ENCODE measurements around the gene NPEPPS.
A peak's percentile ranks its signal among the peaks of the same experiment; 100 is the strongest.

The NPEPPS gene

DNA sequence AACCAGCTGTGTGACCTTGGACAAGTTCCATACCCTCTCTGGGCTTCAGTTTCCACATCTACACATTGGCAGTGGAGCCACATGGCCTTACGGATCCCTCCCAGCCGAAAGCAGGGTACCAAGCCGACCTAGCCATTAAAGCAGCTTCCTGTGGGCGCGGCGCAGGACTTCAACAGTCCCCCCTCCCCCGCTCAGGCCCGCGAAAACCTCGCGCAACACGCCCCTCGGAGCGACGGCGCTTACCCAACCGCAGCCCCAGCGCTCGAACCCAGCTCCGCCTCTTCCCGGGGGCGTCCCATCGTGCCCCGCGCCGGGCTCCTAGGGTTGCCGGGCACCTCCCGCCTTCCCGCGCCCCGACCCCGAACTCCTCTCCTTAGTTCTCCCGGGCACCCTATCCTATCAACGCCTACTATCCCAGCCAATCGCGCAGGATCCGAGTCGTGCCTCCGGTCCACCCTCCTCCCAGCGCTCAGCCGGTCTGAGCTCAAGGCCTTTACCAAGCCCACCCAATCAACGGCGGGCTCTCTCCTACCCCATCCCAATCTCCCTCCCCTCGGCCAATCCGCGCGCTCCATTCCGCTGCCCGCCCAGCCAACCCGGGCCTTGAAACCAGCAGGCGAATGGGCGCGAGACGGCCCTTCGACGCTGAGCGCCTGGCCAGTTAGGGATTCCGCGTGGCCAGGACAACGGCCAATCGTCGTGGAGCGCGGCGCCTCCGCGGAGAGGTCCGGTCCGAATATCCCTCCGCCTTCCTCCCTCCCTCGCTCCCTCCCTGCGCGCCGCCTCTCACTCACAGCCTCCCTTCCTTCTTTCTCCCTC is 118.5 kb downstream of the NPEPPS start, which contains the start of gene KPNB1:
TSS of gene KPNB1 (plus strand) at position 767 of the 819 bp plus-strand sequence. CDS start 326 bp downstream, outside the sequence.
- DNase-seq (peak; percentile 94 to 96 (median 95)), ATAC-seq (replicated peaks) (peak; percentile 79)
- Mint-ChIP-seq H3K27ac (peak within 1 kb of the TSS; percentile 87 to 90), H3K4me1 (ENCODE audit: low read depth in 2 of 2) (peaks cover 22 to 55% of the 10 kb centered on the region in 2 donors), H3K9me3 (no peaks in the 10 kb centered on the region), H3K4me3 (peak within 1 kb of the TSS; percentile 84 to 87), H3K36me3 (ENCODE audit: insufficient read depth) (peaks cover 47% of the 10 kb centered on the region), H3K27me3 (no peaks in the 10 kb centered on the region)

- DNase-seq = no peak
- Mint-ChIP-seq H3K27ac (peak overlapping the region; percentile 87 to 90), H3K9me3 (no peaks in the 10 kb centered on the region), H3K4me1 (ENCODE audit: low read depth in 2 of 2) (peaks cover 28 to 56% of the 10 kb centered on the region in 2 donors), H3K27me3 (no peaks in the 10 kb centered on the region), H3K36me3 (ENCODE audit: insufficient read depth) (peaks cover 54% of the 10 kb centered on the region), H3K4me3 (peak overlapping the region; percentile 84 to 87)
- peak; percentile 2 for ATAC-seq (replicated peaks)
Measured at GRCh38 chr17:47649972-47650524, 119.1 kb downstream of the NPEPPS start.

DNA sequence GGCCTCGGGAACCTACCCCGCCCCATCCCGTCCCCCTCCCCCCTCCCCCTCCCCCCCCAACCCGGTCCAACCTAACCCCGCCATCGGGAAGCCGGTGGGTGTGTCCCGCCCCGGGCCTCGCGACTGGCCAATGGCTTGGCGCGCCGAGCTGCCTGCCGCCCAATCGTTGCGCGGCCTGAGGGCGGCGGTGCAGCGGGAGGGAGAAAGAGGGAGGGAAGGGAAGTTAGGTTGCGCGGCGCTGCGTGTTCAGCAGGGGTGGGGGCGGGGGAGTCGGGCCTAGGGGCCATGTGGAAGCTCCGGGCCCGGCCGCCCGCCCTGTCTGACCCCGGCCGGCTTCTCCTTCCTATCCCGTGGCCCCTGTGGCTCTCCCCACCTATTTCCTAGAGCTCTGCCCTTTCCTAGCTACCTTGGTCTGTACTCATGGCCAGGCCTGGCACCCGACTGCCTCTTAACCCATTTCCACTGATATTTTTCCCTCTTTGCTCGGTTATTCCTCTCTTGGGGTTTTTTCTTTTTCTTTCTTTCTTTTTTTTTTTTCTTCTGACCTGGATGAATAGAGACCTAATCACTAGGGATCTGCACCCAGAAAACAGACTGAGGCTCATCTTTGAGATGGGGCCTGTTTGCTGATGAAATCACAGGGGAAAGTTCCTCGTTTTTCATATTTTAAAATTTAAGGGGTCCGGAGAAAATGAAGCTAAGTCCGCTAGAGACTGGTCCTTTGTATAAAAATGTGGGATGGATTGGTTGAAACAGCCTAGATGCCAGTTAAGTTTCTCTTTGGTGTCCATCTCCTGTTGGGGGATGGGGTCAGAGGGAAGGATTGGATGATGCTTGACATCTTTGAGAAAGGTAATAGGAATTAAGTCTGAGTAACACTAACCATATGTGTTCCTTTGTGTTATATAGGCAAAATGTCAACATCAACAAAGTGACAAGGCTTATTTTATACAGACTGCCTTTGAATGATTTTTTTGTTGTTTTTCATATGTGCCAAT is 119.9 kb downstream of the NPEPPS start:
- DNase-seq (peak; percentile 76 to 81 (median 78)), ATAC-seq (replicated peaks) (peak; percentile 43)
- H3K4me3 Mint-ChIP-seq = peak overlapping the region; percentile 84 to 87
- peak overlapping the region; percentile 68 to 90 for H3K27ac Mint-ChIP-seq
- no peaks in the 10 kb centered on the region for H3K27me3 Mint-ChIP-seq
- H3K4me1 Mint-ChIP-seq (ENCODE audit: low read depth in 2 of 2) = peaks cover 34 to 63% of the 10 kb centered on the region in 2 donors
- peaks cover 62% of the 10 kb centered on the region for H3K36me3 Mint-ChIP-seq (ENCODE audit: insufficient read depth)
- no peaks in the 10 kb centered on the region for H3K9me3 Mint-ChIP-seq

GRCh38 chr17:47651704-47652103 is 120.8 kb downstream of the NPEPPS start:
- H3K9me3 Mint-ChIP-seq = no peaks in the 10 kb centered on the region
- no peaks in the 10 kb centered on the region for H3K27me3 Mint-ChIP-seq
- DNase-seq = no peak
- H3K36me3 Mint-ChIP-seq (ENCODE audit: insufficient read depth) = peaks cover 67% of the 10 kb centered on the region
- H3K4me3 Mint-ChIP-seq = peak overlapping the region in 1 of 2 donors; percentile 87
- peak overlapping the region in 1 of 2 donors; percentile 10 for H3K27ac Mint-ChIP-seq
- ATAC-seq (replicated peaks) = no peak
- peaks cover 36 to 68% of the 10 kb centered on the region in 2 donors for H3K4me1 Mint-ChIP-seq (ENCODE audit: low read depth in 2 of 2)

- Mint-ChIP-seq H3K4me3 (peak overlapping the region in 1 of 2 donors; percentile 46), H3K9me3 (no peaks in the 10 kb centered on the region), H3K27me3 (no peaks in the 10 kb centered on the region), H3K27ac (peak overlapping the region in 1 of 2 donors; percentile 10), H3K36me3 (ENCODE audit: insufficient read depth) (peaks cover 74% of the 10 kb centered on the region), H3K4me1 (ENCODE audit: low read depth in 2 of 2) (peaks cover 36 to 68% of the 10 kb centered on the region in 2 donors)
- ATAC-seq (replicated peaks) = no peak
- no peak for DNase-seq
Measured at GRCh38 chr17:47652570-47652969, 121.7 kb downstream of the NPEPPS start.

GRCh38 chr17:47653442-47653841 is 122.5 kb downstream of the NPEPPS start:
- peaks cover 77% of the 10 kb centered on the region for H3K36me3 Mint-ChIP-seq (ENCODE audit: insufficient read depth)
- peak overlapping the region in 1 of 2 donors; percentile 38 for H3K4me3 Mint-ChIP-seq
- ATAC-seq (replicated peaks) = no peak
- no peak for DNase-seq
- H3K27ac Mint-ChIP-seq = peak overlapping the region; percentile 31 to 32
- peaks cover 38 to 70% of the 10 kb centered on the region in 2 donors for H3K4me1 Mint-ChIP-seq (ENCODE audit: low read depth in 2 of 2)
- no peaks in the 10 kb centered on the region for H3K9me3 Mint-ChIP-seq
- H3K27me3 Mint-ChIP-seq = no peaks in the 10 kb centered on the region

DNA sequence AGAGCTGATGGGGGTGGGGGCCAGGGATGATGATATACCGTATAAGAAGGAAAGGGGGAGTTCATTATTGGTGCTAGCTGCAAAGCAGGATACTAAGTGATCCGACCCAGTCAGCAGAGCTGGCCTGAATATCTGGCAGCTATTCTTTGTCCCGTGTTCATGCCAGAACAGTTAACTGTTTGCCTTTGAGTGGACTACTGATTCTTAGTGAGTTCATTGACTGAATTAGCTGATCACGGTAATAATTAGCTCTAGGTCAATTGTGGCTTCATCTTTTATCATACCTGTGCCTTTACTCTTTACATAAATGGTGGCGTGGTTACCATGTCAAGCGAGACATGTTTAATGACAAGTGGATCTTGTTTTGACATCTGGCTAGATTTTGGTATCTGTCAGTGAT is 124.1 kb downstream of the NPEPPS start:
- Mint-ChIP-seq H3K4me1 (ENCODE audit: low read depth in 2 of 2) (peaks cover 36 to 63% of the 10 kb centered on the region in 2 donors), H3K36me3 (ENCODE audit: insufficient read depth) (peaks cover 75% of the 10 kb centered on the region), H3K27ac (peak overlapping the region; percentile 35 to 75), H3K27me3 (no peaks in the 10 kb centered on the region), H3K9me3 (no peaks in the 10 kb centered on the region), H3K4me3 (no peak overlapping the region)
- no peak for ATAC-seq (replicated peaks)
- no peak for DNase-seq

DNA sequence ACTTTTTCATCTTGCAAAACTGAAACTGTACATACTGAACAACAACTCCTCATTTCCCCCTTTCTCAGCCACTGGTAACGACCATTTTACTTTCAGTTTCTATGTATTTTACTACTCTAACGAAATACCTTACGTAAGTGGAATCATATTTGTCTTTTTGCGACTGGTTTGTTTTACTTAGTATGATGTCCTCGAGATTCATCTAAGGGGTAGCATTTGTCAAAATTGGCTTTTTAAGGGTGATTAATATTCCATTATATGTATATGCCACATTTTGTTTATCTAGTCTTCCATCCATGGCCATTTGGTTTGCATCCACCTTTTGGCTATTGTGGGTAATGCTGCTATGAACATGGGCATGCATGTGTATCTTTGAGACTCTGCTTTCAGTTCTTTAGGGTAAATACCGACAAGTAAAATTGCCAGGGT is 129.2 kb downstream of the NPEPPS start:
- Mint-ChIP-seq H3K27ac (peak overlapping the region; percentile 78 to 87), H3K36me3 (ENCODE audit: insufficient read depth) (peaks cover 82% of the 10 kb centered on the region), H3K9me3 (no peaks in the 10 kb centered on the region), H3K27me3 (no peaks in the 10 kb centered on the region), H3K4me1 (ENCODE audit: low read depth in 2 of 2) (peaks cover 25 to 37% of the 10 kb centered on the region in 2 donors), H3K4me3 (peak overlapping the region; percentile 46 to 64)
- peak; percentile 83 for ATAC-seq (replicated peaks)
- peak in 2 of 3 experiments; percentile 15 to 20 for DNase-seq

- H3K36me3 Mint-ChIP-seq (ENCODE audit: insufficient read depth) = peaks cover 87% of the 10 kb centered on the region
- no peaks in the 10 kb centered on the region for H3K27me3 Mint-ChIP-seq
- no peaks in the 10 kb centered on the region for H3K9me3 Mint-ChIP-seq
- peak overlapping the region; percentile 3 to 73 for H3K27ac Mint-ChIP-seq
- peaks cover 10 to 14% of the 10 kb centered on the region in 2 donors for H3K4me1 Mint-ChIP-seq (ENCODE audit: low read depth in 2 of 2)
- no peak overlapping the region for H3K4me3 Mint-ChIP-seq
- ATAC-seq (replicated peaks) (peak; percentile 59), DNase-seq (peak; percentile 65 to 75 (median 68))
Measured at GRCh38 chr17:47663912-47664623, 133.2 kb downstream of the NPEPPS start.

DNA sequence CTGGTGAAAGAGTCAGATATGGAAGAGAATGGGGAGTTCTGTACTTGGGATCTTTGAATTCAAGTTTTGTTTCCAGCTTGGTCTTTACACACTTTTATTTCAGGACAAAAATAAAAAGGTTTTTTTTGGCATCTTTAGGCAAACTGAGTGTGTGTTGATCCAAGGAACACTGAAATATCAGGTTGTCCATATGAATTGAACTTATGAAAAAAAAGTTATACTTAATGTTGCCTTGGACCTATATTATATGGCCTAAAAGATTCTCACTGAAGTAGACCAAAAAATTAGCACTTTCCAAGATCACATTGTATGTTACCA is 133.7 kb downstream of the NPEPPS start:
- Mint-ChIP-seq H3K27me3 (no peaks in the 10 kb centered on the region), H3K4me1 (ENCODE audit: low read depth in 2 of 2) (peaks cover 11 to 12% of the 10 kb centered on the region in 2 donors), H3K9me3 (no peaks in the 10 kb centered on the region), H3K4me3 (no peak overlapping the region), H3K36me3 (ENCODE audit: insufficient read depth) (peaks cover 92% of the 10 kb centered on the region), H3K27ac (peak overlapping the region; percentile 3 to 73)
- no peak for DNase-seq
- no peak for ATAC-seq (replicated peaks)

GRCh38 chr17:47665655-47666054 is 134.7 kb downstream of the NPEPPS start:
- Mint-ChIP-seq H3K27me3 (no peaks in the 10 kb centered on the region), H3K4me1 (ENCODE audit: low read depth in 2 of 2) (peaks cover 11 to 15% of the 10 kb centered on the region in 2 donors), H3K4me3 (no peak overlapping the region), H3K9me3 (no peaks in the 10 kb centered on the region), H3K36me3 (ENCODE audit: insufficient read depth) (peaks cover 97% of the 10 kb centered on the region), H3K27ac (no peak overlapping the region)
- ATAC-seq (replicated peaks) = no peak
- DNase-seq = no peak

- Mint-ChIP-seq H3K27me3 (no peaks in the 10 kb centered on the region), H3K4me3 (no peak overlapping the region), H3K36me3 (ENCODE audit: insufficient read depth) (peaks cover 97% of the 10 kb centered on the region), H3K27ac (no peak overlapping the region), H3K9me3 (no peaks in the 10 kb centered on the region), H3K4me1 (ENCODE audit: low read depth in 2 of 2) (peaks cover 9 to 12% of the 10 kb centered on the region in 2 donors)
- ATAC-seq (replicated peaks) (no peak), DNase-seq (no peak)
Measured at GRCh38 chr17:47669081-47669480, 138.2 kb downstream of the NPEPPS start.
